Panc1 (cell line): ENCODE measurements around the gene KIF5B. TPM values are rescaled to one million over a fixed set of nuclear protein-coding genes. Genes with fewer than 3 reads are reported as not detected.

Experiments used
- ATAC-seq: fragments of 200-7000 bp; cut with Tn5 transposase; 2 replicates; pipeline ENCODE4 v1.9.1; 2020; ENCODE audit warnings: mild to moderate bottlenecking, moderate library complexity
- BruUV-seq: library from RNA; stranded (reverse); fragments of 400-500 nt; replicated peaks from 2 replicates; lab custom pipeline; 2021; lab: Mats Ljungman, UMichigan
- CTCF ChIA-PET: fragments of 300-600 bp; sonication (Branson Sonifier 250); formaldehyde crosslinking; loops from one replicate; lab custom pipeline; 2022; ENCODE audit warnings: antibody characterized with exemption; lab: Charles Lee
- POLR2A ChIA-PET: fragments of 300-600 bp; sonication (Branson Sonifier 250); formaldehyde crosslinking; loops from one replicate; lab custom pipeline; 2022; ENCODE audit warnings: antibody characterized with exemption; lab: Charles Lee
- DNase-seq: peaks from one replicate; pipeline ENCODE4 v3.0.0-alpha.2; 2010; ENCODE audit warnings: low read depth, low spot score
- H3K27ac ChIP-seq: 2 replicates; pipeline ENCODE4 v1.5.1; 2011; ENCODE audit warnings: mild to moderate bottlenecking, low read length, inconsistent platforms
- H3K27me3 ChIP-seq: fragments of 200-500 bp; sonication (Bioruptor generic); 2 replicates; pipeline ENCODE4 v1.6.0; 2014; ENCODE audit warnings: low read length, inconsistent platforms; ENCODE audit not compliant: control insufficient read depth, insufficient read depth
- H3K36me3 ChIP-seq: fragments of 200-500 bp; sonication (Bioruptor generic); 2 replicates; pipeline ENCODE4 v1.5.1; 2014; ENCODE audit warnings: inconsistent platforms, mild to moderate bottlenecking, low read length, moderate library complexity; ENCODE audit not compliant: control insufficient read depth, insufficient read depth
- H3K4me1 ChIP-seq: 2 replicates; pipeline ENCODE4 v1.5.1; 2011; ENCODE audit warnings: inconsistent platforms, mild to moderate bottlenecking, low read length, moderate library complexity; ENCODE audit not compliant: control insufficient read depth, insufficient read depth
- H3K4me3 ChIP-seq, 2 experiments: 2 replicates each; pipeline ENCODE4 v1.5.1; 2011 to 2012; ENCODE audit warnings: low read depth in 2 of 2, low read length in 2 of 2, mild to moderate bottlenecking in 2 of 2, inconsistent platforms in 1 of 2, moderate library complexity in 1 of 2
- H3K9me3 ChIP-seq: fragments of 200-500 bp; sonication (Bioruptor generic); 2 replicates; pipeline ENCODE4 v1.5.1; 2014; ENCODE audit warnings: low read depth, mild to moderate bottlenecking, inconsistent platforms, low read length, moderate library complexity; ENCODE audit not compliant: control insufficient read depth, insufficient read depth
- CTCF ChIP-seq: fragments of 450-650 bp; IDR thresholded peaks from 2 replicates; pipeline ENCODE4 v1.5.1; 2017; ENCODE audit warnings: mild to moderate bottlenecking
- POLR2AphosphoS5 ChIP-seq: IDR thresholded peaks from 2 replicates; pipeline ENCODE4 v1.6.1; 2012; ENCODE audit warnings: mild to moderate bottlenecking, low read depth, low read length, moderate library complexity
- REST ChIP-seq, 2 experiments: IDR thresholded peaks; 2 replicates each; pipeline ENCODE4 v1.6.1; 2011 to 2012; ENCODE audit warnings: low read depth in 2 of 2, control low read depth in 1 of 2, low read length in 1 of 2, mild to moderate bottlenecking in 1 of 2, moderate library complexity in 1 of 2; ENCODE audit not compliant: insufficient read depth in 1 of 2
- SIN3A ChIP-seq: IDR thresholded peaks from 2 replicates; pipeline ENCODE4 v1.6.1; 2012; ENCODE audit warnings: low read depth, mild to moderate bottlenecking, low read length, moderate library complexity, borderline replicate concordance; ENCODE audit not compliant: insufficient read depth
- TCF7L2 ChIP-seq: IDR thresholded peaks from 2 replicates; pipeline ENCODE4 v1.6.1; 2011; ENCODE audit warnings: mild to moderate bottlenecking, low read depth, low read length, inconsistent platforms
- in situ Hi-C: cut with HindIII; loops from 2 replicates; pipeline ENCODE4 v1.10.0; 2016; ENCODE audit warnings: low sequenced_read_pairs, low pct_unique_long_range_greater_than_20kb
- intact Hi-C: fragments of 100-400 bp; cut with micrococcal nuclease; formaldehyde crosslinking; loops from one replicate; pipeline ENCODE4 v1.10.0; 2022; ENCODE audit not compliant: unreplicated experiment
- total RNA-seq: library from RNA; stranded (reverse); gene quantifications from one replicate; pipeline ENCODE4 v1.2.1, GENCODE V29; 2021; ENCODE audit not compliant: unreplicated experiment

Gene KIF5B
- total RNA-seq, 1 experiment from 2014 or later: 89.9 TPM

GRCh38 chr10:32065856-32066255, 9.6 kb upstream of the KIF5B start:
- TF ChIP-seq POLR2AphosphoS5 (no peak), CTCF (no peak), SIN3A (no peak), TCF7L2 (no peak), REST (IDR thresholded peaks at IDR 0.05; ENCODE audit: insufficient read depth in 1 of 2, low read depth in 2 of 2, low read length in 1 of 2) (no peak)
- DNase-seq (no peak), ATAC-seq (no peak)
- no peaks in the 10 kb centered on the region for H3K9me3 ChIP-seq
- BruUV-seq: no TSS peak
- intact Hi-C loops (no loop called here), in situ Hi-C loops (no loop called here)
- no peaks in the 10 kb centered on the region for H3K4me1 ChIP-seq
- no peak overlapping the region for H3K4me3 ChIP-seq
- ChIA-PET POLR2A (no interaction called here), CTCF (no interaction called here)
- H3K27ac ChIP-seq: no peak overlapping the region
- H3K36me3 ChIP-seq: no peaks in the 10 kb centered on the region
- H3K27me3 ChIP-seq: no peaks in the 10 kb centered on the region

- POLR2A ChIA-PET: no interaction called here
- no peak for ATAC-seq
- CTCF ChIA-PET: interaction anchor here (0.6 kb wide), 1 partner anchor 84 kb away, joined by 3 read pairs; no protein-coding TSS in a partner anchor
- intact Hi-C loops: no loop called here
- no peak overlapping the region for H3K4me3 ChIP-seq
- DNase-seq: no peak
- H3K4me1 ChIP-seq: peaks cover 8% of the 10 kb centered on the region
- no peaks in the 10 kb centered on the region for H3K36me3 ChIP-seq
- BruUV-seq: no TSS peak
- H3K27me3 ChIP-seq: no peaks in the 10 kb centered on the region
- no peaks in the 10 kb centered on the region for H3K9me3 ChIP-seq
- TF ChIP-seq REST (IDR thresholded peaks at IDR 0.05; ENCODE audit: insufficient read depth in 1 of 2, low read depth in 2 of 2, low read length in 1 of 2): no peak
- no peak for TF ChIP-seq SIN3A
- in situ Hi-C loops: no loop called here
- no peak overlapping the region for H3K27ac ChIP-seq
Observed at GRCh38 chr10:32061440-32061839, 5.2 kb upstream of the KIF5B start.
